ENCODE measurements around the gene MGAT5B. TPM values are rescaled to one million over a fixed set of nuclear protein-coding genes. Genes with fewer than 3 reads are reported as not detected.

The MGAT5B gene
- total RNA-seq, 1 donor from 2014 or later: 6.2 TPM

GRCh38 chr17:76864024-76864423 lies 4.2 kb upstream of the MGAT5B start:
- DNase-seq (ENCODE audit: low spot score): no peak
- TF ChIP-seq CTCF (IDR thresholded peaks at IDR 0.05; ENCODE audit: unreplicated experiment): no peak
- Mint-ChIP-seq H3K9me3 (ENCODE audit: unreplicated experiment) (no peaks in the 10 kb centered on the region), H3K27ac (ENCODE audit: unreplicated experiment) (no peak overlapping the region), H3K27me3 (ENCODE audit: unreplicated experiment) (peaks cover 5% of the 10 kb centered on the region), H3K4me1 (ENCODE audit: unreplicated experiment) (peaks cover 23% of the 10 kb centered on the region), H3K36me3 (ENCODE audit: low read depth, unreplicated experiment) (no peaks in the 10 kb centered on the region), H3K4me3 (ENCODE audit: unreplicated experiment) (no peak overlapping the region)

GRCh38 chr17:76865174-76865573 lies 3.0 kb upstream of the MGAT5B start:
- DNase-seq (ENCODE audit: low spot score): no peak
- Mint-ChIP-seq H3K4me3 (ENCODE audit: unreplicated experiment) (no peak overlapping the region), H3K36me3 (ENCODE audit: low read depth, unreplicated experiment) (no peaks in the 10 kb centered on the region), H3K9me3 (ENCODE audit: unreplicated experiment) (no peaks in the 10 kb centered on the region), H3K4me1 (ENCODE audit: unreplicated experiment) (peaks cover 17% of the 10 kb centered on the region), H3K27ac (ENCODE audit: unreplicated experiment) (no peak overlapping the region), H3K27me3 (ENCODE audit: unreplicated experiment) (peaks cover 8% of the 10 kb centered on the region)
- TF ChIP-seq CTCF (IDR thresholded peaks at IDR 0.05; ENCODE audit: unreplicated experiment): no peak

GRCh38 chr17:76866203-76866602 lies 2.0 kb upstream of the MGAT5B start:
- no peaks in the 10 kb centered on the region for H3K9me3 Mint-ChIP-seq (ENCODE audit: unreplicated experiment)
- TF ChIP-seq CTCF (IDR thresholded peaks at IDR 0.05; ENCODE audit: unreplicated experiment): no peak
- H3K4me3 Mint-ChIP-seq (ENCODE audit: unreplicated experiment): no peak overlapping the region
- DNase-seq (ENCODE audit: low spot score): no peak
- H3K27me3 Mint-ChIP-seq (ENCODE audit: unreplicated experiment): peaks cover 8% of the 10 kb centered on the region
- no peak overlapping the region for H3K27ac Mint-ChIP-seq (ENCODE audit: unreplicated experiment)
- peaks cover 14% of the 10 kb centered on the region for H3K4me1 Mint-ChIP-seq (ENCODE audit: unreplicated experiment)
- H3K36me3 Mint-ChIP-seq (ENCODE audit: low read depth, unreplicated experiment): no peaks in the 10 kb centered on the region

GRCh38 chr17:76866774-76867577 lies 1.2 kb upstream of the MGAT5B start:
- TF ChIP-seq CTCF (IDR thresholded peaks at IDR 0.05; ENCODE audit: unreplicated experiment): no peak
- Mint-ChIP-seq H3K36me3 (ENCODE audit: low read depth, unreplicated experiment) (no peaks in the 10 kb centered on the region), H3K9me3 (ENCODE audit: unreplicated experiment) (no peaks in the 10 kb centered on the region), H3K4me3 (ENCODE audit: unreplicated experiment) (peak overlapping the region; percentile 14), H3K27ac (ENCODE audit: unreplicated experiment) (no peak overlapping the region), H3K27me3 (ENCODE audit: unreplicated experiment) (peaks cover 13% of the 10 kb centered on the region), H3K4me1 (ENCODE audit: unreplicated experiment) (peaks cover 13% of the 10 kb centered on the region)
- DNase-seq (ENCODE audit: low spot score): no peak

- no peak overlapping the region for H3K27ac Mint-ChIP-seq (ENCODE audit: unreplicated experiment)
- peak overlapping the region; percentile 86 for H3K4me3 Mint-ChIP-seq (ENCODE audit: unreplicated experiment)
- H3K27me3 Mint-ChIP-seq (ENCODE audit: unreplicated experiment): peaks cover 13% of the 10 kb centered on the region
- no peaks in the 10 kb centered on the region for H3K9me3 Mint-ChIP-seq (ENCODE audit: unreplicated experiment)
- no peak for DNase-seq (ENCODE audit: low spot score)
- peaks cover 17% of the 10 kb centered on the region for H3K4me1 Mint-ChIP-seq (ENCODE audit: unreplicated experiment)
- H3K36me3 Mint-ChIP-seq (ENCODE audit: low read depth, unreplicated experiment): no peaks in the 10 kb centered on the region
- TF ChIP-seq CTCF (IDR thresholded peaks at IDR 0.05; ENCODE audit: unreplicated experiment): no peak
Measured at GRCh38 chr17:76867578-76868175, 527 bp upstream of the MGAT5B start.
